Activated gamma-delta T cell treated with anti-CD3 and anti-CD28 coated beads, Interleukin-2, amount 50 U/mL, for 16 hours (primary cell): ENCODE measurements around the gene SYT6.

Experiments
- DNase-seq: peaks from one replicate; pipeline ENCODE4 v3.0.0-alpha.2; 2020; ENCODE audit warnings: low read depth

The SYT6 gene

DNA sequence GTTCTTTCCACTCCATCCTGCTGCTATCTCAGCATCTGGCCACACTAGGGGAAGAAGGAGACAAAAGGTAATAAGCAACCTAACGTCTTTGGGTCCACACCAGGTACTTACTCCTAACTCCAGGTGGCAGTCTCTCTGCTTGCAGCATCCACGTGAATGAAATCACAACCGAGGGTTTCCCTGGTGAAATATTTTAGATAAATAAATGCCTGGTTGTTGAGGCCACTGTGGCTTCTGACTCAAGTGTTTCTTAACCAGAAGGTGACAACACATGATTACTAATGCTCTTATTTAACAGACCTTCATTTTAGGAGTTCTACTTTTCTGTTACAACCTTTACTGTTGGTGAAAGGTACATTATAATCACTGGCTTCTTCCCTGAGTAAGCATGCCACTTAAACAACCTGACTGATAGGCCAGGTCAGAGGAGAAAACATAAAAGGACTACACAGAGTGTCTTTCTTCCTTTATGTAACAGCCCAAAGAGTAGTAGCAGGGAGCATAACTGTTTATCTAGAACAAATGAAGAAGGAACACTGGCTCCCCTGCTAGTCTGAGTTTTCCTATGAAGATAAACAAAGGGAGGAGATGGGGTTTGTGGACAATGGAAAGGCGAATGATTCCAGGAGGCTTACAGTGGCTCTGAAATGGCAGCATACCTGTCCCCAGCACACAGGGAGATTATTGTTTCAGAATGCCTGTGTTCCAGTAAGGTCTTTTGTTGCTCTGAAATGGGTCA lies 59.9 kb downstream of the SYT6 start:
- DNase-seq: no peak

DNA sequence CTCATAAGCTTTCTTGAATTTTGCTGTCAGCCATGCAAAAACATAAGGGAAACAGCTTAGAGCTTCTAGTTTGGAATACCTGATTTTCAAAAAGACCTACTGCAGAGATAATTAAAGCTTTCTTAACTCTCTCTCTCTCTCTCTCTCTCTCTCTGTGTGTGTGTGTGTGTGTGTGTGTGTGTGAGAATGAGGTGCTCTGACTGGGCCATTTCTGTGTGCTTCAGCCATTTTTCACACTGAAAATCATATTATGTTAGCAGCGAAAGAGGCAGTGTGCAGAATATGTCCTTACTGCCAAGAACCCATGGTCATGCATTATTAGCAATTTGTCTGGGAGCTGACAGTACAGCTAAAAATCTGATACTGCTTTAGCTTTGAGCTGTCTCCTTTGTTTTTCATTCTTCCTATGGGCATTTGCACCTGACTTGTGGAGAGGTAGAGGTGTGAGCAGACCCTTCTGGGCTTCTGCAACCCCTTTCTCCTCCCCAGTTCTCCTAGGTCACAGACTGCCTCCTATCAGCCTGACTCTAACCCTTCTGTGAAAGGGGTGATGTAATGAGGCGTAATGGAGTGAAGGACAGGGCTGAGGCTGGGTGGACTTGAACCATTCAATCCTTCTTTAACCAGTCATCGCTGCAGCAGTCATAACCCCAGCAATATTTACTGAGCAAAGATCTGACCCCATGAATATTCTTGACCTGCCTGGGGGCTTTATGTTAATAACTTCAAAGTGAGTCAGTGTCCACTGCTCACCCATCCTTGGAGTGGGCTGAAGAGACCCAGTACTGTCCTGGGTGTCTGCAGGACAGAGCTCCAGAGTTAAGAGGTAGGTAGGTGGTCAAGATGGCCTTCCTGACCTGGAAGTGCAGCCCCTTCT lies 61.2 kb downstream of the SYT6 start:
- no peak for DNase-seq

DNA sequence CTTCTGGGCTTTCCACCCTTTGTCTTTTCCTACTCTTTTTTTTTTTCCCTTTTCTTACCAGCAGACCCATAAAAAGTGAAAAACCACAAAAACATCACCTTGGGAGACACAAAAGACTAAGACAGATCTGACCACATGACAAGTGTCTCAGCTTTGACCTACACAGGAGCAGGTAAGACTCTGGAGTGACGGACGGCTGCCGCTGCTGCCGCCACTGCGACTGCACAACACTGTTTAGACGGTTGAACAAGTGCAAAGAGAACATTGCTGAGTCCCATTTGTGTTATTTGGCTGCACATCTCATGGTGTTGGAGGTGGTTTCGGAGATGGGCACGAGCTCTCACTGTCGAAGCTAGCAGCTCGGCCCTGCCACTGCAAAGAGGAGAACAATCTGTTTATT lies 62.0 kb downstream of the SYT6 start:
- no peak for DNase-seq

DNA sequence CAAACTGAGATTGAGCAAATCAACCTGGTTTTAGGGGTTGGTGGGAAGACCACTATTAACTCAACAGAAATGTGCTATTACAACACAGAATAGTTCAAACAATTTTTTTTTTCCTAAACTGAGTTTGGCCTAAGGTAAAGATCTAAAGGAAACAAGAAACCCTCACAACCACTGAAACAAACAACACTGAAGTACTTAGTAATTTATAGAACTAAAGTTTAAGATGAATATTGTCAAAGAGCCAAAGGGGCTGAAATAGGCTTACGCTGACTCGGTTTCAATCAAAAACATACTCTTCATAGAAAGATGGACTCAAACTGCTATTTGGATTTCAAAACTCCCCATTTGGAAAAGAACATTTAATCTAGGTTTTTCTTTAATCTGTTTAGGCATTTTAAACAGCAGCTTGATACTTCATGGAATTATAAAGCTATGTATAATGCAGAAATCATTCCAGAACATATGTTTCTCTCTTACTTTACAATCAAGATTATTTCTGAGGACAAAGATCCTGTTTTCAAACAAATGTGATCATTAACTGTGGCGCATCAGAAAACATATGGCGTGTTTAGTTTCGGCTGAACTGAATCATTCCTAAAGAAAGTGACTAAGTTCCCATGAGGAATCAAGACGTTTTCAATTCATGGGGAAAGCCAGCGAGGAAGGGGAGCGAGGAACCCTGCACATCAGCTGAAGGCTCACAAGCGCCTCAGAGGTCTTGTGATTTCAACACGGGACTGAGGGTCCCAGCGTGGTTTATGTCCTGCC lies 62.7 kb downstream of the SYT6 start:
- no peak for DNase-seq

DNA sequence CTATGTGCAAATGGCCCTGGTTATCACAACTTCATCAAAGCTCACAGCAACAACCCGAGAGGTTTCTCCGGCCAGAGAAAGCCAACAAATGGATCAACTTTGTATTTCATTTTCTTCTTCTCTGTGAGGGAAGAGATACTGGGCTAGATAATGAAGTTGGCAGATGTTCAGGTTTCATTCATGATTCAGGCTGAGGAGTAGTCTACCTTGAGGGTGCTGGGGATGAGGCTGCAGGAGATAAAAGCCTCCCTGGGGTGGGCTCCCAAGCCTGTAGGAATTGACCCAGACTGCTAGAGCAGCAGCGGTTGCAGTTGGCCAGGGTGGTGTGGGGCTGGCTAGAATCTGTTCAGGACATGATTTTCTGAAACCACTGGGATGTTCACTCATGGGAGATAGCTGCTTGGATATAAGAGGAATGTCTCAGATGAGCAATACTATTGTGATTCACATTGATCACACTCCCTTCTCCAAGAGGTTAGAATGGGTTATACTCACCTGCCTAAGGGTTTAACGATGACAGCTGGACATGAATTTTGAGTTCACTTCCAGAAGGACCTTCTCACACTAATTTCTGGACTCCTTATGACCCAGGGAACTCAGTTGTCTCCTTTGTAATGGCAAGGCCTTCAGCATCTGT lies 64.0 kb downstream of the SYT6 start:
- no peak for DNase-seq

DNA sequence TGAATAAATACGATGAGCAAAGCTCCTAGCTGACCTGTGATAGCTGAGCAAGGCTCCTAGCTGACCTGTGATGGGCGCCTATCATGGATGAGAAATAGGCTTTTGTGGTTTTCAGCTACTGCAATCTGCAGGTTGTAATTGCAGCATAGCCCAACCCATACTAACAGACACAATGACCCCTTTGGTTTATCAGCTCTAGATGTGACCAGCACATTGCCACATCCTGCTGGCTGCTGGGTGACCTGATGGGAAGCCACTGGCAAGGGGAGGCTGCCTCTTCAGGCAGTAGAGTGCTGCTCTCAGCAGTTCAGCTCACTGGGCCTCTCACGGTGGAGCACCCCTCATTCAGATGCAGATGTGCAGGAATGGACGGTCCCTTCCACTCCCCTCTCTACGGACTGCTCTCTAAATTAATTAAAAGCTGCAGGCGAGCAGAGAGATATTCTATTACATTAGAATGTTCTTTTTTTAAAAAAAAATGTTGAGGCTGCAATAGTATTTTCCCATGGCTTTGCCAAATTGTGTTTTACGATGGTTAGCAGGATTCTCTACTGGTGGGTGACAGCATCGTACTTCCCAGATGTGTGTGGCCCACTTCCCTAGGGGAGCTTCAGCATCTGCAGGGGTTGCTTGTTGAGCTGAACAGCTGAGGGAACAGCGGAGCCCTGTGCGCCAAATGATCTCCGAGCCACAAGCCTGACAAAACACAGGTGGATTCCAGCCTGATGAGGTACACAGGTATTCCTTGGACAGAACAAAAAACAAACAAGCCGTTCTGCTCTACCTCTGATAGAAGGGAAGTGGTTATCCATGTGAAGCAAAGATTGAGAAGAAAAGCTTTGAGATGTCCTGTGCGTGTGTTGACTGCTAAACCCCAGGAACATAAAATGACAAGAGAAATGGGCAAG lies 65.0 kb downstream of the SYT6 start:
- DNase-seq: no peak

DNA sequence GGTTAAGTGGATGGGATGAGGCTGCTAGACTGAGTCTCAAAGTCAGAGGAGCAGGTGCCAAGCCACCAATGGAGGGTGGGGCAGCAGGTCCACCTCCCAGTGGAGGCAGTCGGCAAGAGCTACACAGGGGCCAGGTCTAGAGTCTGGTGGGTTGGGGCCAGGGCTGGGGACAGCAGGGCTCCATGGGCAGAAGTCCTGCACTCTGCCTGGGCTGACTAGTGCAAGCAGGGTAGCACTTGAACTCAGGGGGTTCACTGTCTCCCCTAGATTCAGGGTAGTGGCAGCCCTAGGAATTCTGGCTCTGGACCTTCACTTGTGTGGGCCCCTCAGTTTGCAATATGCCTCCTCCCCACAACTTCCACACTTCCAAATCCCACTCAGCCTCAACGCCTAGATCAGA lies 66.2 kb downstream of the SYT6 start:
- DNase-seq: no peak

DNA sequence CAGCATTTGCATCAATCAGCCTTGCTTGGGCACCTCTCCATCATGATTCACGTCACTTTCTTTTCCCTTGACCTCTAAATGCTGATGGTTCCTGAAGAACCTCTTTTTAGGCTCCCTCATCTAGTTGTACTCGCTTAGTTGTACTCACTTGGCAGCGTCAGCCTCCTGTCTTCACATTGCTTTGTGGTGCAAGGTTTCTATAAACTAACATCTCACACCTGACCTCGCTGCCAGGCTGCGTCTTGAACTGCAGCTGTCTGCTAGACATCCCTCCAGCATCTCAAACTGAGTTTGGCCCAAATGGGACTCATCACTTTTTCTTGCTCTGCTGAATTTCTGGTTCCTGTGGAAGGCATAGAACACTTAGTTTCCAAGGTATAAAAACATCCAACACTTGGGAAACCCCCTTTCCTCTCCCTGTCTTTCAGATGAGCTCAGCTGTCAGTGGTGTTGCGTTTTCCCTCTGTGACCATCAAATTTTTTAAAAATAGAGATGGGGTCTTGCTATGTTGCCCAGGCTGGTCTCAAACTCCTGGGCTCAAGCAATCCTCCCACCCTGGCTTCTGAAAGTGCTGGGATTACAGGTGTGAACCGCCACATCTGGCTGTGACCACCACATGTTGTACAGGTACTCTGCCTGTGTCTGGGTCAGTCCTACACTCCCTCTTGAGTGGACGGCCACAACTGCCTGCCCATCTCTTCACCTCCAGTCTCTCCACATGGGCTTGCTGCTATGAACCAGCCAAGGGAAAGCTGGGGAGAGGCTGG lies 66.9 kb downstream of the SYT6 start:
- no peak for DNase-seq

DNA sequence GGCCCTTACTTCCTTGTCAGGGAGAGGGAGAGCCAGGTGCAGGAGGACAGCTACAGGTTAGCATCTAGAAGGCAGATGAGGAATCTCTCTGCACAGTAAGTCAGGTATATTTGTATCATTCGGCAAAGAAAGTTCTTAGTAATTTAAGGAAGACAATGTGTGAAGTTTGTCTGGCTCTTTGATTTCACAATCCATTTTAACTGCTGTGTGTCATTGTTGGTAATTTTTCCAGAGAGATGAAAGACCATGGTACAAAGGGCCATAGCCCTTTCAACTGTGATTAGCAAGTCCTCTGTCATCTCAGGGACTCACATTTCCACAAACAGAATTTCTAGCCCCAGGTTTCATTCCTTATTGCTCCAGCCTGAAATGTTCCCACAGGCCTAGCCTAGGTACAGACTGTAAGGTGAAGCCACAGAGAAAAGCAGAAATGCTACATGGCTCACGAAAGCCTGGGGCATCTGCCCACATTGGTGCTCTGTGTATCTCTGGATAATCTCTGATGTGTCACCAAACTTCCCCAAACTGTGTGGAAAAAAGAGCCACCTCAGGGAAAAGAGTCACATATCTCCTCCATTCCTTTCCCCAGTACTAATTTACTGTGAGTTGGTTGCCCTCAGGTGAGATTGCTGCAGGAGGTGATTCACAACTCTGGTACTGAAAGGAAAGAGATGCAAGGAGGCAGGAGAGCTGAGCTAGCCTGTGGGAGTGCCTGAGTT lies 70.6 kb downstream of the SYT6 start:
- no peak for DNase-seq

DNA sequence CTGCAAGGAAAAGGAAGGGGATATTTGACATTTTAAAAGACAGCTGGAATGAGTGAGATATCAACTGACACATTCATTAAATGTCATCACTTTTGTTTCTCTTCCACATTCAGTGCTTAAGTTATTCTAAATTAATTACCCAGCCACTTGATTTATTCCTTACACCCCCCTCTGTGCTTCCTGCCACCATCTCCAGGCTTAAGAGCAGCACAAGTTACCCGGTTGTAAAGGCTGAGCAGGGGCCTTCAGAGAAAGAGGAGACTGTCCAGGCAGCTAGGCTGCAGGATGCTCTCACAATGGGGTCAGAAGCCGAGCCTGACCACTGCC lies 71.4 kb downstream of the SYT6 start:
- no peak for DNase-seq

DNA sequence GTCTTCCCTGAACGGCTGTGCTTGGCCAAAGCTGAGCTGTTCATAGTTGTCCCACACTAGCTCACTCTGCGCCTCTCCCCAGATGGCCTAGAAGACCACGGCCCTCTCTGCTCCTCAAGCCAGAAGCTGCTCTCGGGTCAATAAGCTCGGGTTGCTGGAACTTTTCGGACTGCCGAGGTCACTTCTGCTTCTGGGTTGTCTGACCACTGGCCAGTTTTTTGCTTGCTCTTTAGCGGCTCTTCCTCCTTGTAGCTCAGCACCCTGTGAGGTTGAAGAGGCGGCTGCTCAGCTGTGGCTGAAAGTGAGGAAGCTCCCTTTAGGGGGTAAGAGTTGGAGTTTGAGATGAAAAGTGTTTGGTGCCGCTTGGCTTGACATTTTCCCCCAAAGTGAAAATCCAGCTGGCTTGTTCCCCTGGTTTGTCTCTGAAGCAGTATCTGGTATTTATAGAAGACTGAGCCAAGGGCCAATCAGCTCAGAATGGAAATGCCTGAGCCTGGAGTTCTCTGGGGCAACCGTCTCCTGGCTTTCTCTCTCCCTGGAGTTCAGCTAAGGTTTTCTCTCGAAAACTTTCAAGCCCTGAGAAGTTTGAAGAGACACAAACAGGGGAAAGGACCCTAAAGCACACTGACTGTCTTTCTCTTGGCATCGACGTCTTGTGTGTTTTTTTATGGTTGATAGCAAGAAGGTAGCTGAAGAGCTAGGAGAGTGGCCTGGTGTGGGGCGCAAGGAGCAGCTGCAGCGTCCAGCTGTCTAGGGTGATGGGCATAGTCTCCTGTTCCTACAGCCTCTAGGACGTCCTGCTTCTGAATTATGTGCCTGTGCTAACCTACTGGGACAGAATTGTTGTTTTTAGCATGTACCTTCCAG lies 72.0 kb downstream of the SYT6 start:
- no peak for DNase-seq

DNA sequence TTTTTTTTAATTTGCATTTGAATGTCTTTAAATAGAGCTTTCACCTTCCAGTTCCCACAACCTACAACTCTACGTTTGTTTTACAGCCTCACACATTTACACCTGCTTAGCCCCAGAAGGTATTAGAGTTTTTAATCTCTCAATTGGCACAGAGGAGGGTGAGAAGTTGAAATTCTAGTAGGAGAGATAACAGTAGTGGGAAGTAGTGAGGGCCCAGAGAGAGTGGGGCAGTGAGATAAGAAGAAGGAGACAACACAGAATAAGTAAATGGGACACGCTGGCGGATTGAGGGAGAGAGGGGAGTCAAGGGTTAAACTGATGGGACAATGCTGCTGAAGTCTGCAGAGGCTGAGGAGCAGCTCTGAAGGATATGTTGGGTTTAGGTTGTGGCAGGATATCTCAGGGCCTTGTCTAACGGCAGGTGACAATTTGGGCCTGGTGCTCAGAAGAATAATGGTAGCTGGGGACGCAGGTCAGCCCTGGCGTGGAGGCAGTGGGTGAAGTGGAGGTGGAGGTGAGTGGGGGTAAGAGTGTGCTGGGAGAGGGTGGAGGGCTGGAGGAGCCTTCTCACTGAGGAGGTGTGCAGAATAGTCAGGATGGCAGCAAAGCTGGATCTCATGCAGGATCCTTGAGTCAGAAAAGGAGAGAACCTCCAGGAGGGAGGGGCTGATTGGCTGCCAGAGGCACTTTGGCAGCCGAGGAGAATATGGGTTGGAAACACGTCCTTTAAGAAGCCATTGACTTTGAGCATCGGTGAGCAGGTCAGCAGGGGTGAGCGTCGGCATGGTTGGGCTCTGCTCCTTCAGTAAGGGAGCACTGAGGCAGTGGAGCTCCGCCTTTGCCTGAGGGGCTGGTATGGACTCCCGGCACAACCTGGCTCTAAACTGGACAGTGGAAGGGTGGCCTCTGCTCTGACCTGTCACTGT lies 72.9 kb downstream of the SYT6 start:
- DNase-seq: no peak

DNA sequence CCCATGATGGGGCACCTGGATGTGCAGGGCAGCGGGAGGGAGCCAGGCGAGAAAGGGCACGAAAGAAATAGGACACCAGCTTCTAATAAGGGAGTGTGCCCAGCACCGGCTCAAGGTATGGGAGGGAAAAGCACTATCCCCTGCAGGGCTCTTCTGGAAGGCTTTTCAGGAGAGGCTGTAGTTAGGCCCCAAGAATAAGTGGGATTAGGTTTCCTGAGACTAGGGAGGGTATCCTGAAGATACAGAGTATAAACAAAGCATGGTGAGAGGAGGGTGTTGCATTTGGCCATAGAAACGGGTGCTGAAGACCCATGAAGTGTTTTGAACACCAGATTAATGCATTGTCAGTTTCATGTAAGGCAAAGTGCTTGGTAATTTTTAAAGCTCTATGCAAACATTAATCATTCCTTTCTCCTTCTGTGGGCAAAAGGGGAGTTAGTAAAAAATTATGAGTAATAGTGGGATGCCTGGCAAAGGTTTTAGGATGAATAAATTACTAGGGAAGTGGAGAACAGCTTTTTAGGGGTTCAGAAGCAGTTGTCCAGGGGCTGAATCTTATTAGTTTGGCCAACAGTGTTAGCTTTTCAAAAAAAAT lies 74.0 kb downstream of the SYT6 start:
- no peak for DNase-seq

DNA sequence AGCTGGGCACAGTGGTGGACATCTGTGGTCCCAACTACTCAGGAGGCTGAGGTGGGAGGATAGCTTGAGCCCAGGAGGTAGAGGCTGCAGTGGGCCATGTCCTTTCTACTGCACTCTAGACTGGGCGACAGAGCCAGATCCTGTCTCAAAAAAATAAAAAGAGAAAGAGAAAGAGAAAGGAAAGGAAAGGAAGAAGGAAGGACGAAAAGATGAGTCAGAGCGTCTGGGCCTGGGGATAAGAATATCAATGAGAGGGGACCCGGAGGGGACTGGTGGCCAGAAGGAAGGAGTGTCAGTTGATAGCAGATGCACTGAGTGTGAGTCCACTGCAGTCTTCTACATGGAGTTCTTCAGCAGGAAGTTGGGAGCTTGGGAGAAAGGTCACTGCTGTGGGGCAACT lies 75.6 kb downstream of the SYT6 start:
- DNase-seq: no peak

DNA sequence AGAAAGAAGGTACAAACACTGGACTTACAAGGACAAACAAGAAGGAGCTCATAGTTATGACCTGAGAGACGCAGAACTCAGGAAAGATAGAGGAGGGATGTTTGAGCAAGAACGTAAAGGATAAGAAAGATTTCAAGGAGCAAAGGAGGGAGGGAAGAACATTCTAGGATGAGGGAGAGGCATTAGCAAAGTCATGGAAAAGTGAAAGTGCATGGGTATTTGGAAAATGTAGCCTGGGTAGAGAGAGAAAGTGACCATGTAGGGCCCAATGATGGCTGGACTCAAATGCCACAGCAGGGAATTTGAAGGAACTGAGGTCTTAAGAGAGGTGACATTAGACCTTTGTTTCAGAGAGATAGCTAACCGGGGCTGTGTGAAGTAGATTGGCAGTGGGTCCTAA lies 76.5 kb downstream of the SYT6 start:
- DNase-seq: no peak

DNA sequence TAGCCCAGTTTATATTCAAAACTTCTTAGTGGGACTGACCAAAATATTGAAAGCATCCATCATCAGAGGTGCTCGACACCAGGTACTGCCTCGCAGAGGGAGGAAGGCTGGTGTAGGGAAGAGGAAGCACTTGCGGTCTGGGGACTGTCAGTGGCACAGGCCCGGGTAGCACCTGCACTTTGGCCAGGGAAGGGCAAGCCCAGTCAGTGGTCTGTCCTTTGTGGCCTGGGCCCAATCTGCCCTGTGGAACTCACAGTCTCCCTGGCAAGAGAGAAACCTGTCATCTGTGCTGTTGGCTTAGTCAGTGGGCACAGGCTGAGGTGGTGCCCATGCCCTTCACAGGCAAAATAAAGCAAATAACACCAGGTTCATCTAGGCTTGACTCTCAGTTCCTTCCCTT lies 77.4 kb downstream of the SYT6 start:
- DNase-seq: no peak

DNA sequence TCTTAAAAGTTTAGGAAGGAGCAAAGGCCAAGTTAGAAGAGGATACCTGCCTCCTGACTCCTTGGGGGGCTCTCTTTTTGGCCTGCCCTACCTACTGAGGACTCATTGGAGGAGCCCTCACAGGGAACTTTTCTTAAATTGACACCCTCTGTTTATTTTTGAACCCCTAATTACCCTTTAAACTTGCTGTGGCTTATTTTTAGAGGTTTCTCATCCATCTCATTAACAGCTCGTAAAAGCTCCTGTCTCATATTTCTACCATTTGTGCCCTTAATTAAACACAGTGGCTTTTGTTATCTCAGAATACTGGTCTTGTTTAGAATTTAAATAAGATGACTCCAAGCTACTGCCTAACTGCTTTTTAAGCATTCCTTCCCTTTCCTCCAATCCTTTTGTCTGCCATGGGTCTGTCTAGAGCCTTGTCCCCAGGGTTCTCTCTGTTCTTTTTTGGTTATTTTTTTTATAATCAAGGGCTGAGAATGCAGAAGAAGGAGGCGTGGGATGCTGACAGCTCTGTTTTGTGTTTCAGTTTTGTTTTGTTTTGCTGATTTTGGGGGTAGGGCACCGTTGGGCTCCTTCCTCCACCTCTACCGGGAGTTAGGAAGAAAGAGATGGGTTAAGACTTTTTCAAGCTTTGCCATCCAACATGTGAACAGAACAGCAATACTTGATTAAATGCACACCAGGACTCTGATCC lies 78.0 kb downstream of the SYT6 start:
- no peak for DNase-seq
